GM12892 (cell line): Measurements from ENCODE around the gene MCM9.

Experiments
- DNase-seq: peaks from one replicate; pipeline ENCODE4 v3.0.0; 2011; ENCODE audit not compliant: insufficient read length
- FAIRE-seq: peaks from 2 replicates; lab custom pipeline; 2011; peaks lifted over from hg19 to GRCh38; lab: Jason Lieb, UNC
- POLR2A ChIP-seq: IDR thresholded peaks from 2 replicates; pipeline ENCODE4 v1.6.1; 2011; ENCODE audit warnings: low read depth, low read length, control low read depth
- POLR2AphosphoS5 ChIP-seq: IDR thresholded peaks from 2 replicates; pipeline ENCODE4 v1.6.1; 2011; ENCODE audit warnings: low read depth, low read length, control low read depth
- TAF1 ChIP-seq: IDR thresholded peaks from 2 replicates; pipeline ENCODE4 v1.6.1; 2011; ENCODE audit warnings: low read depth, mild to moderate bottlenecking, control low read depth, low read length, borderline replicate concordance

Gene MCM9

DNA sequence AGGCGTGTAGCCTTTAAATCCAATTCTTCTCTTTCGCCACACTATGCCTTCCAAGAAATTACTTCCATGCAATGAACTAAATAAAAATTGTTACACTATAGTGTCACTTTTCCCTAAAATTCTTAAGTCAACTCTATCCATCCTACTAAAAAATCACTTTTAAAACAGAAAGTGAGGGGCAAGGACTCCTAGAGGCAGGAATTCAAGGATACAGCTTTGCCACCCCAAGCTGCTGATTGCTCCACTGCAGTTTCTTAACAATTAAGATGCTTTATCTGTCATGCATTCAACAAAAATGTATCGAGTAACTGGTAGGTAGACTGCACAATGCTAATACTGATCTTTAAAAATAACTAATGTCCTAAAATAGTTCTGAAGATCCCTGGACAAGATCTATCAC is 4.3 kb downstream of the MCM9 start:
- DNase-seq (no peak), FAIRE-seq (no peak)
- no peak for TF ChIP-seq POLR2AphosphoS5
- no peak for TF ChIP-seq TAF1
- no peak for TF ChIP-seq POLR2A

DNA sequence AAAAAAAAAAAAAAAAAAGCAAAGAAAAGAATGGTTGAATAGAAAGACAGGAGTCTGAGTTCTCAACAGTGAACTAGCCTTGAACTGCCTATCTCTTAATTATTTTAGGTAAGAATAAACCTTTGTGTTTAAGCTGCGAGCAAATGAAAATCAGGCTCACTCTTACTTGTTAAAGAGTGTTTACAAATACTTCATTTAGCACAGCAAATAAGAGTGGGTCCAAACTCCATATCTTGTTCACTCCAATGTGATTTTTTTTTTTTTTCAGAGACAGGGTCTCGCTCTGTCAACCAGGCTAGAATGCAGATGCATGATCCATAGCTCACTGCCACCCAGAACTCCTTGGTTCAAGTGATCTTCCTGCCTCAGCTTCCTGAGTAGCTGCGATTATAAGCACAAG is 11.9 kb downstream of the MCM9 start:
- DNase-seq (no peak), FAIRE-seq (no peak)
- no peak for TF ChIP-seq TAF1
- no peak for TF ChIP-seq POLR2A
- no peak for TF ChIP-seq POLR2AphosphoS5

DNA sequence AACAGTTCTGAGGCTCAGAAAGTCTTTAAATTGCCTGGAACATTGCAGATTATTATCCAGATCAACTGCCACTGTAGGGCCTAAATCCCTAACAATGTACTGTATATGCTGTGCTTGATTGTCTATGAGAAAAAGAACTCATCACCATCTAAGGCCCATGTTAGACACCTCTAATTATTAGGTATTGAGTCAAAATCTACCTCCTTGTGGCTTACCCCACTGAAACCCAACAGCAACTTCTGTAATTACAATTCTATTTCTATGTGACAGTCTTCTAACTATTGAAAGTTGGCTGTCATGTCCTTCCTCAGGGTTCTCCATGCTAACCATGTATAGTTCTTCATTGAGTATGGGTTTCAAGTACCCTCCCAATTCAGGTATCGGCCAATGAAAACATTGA is 13.9 kb downstream of the MCM9 start:
- FAIRE-seq (peak; percentile 48), DNase-seq (no peak)
- TF ChIP-seq POLR2AphosphoS5 (no peak), TAF1 (no peak), POLR2A (no peak)

DNA sequence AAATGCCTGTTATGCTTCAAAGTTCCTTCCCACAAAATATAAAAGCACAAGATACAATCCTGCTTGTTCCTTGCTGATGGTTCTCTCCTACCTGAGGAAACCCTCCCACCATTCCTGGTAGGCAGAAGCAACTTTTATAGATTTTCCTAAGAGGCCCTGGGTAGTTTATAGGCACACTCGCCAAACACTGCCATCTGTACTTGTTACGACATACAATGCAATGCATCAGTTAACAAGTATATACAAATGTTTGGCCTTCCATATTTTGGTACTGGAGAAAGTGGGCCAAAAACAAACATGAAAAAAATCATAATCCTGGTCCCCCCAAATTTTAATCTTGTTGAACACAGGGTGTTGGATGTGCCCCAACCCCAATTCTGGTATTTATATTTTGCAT is 16.6 kb downstream of the MCM9 start:
- TF ChIP-seq POLR2AphosphoS5 (no peak), POLR2A (no peak), TAF1 (no peak)
- FAIRE-seq: no peak
- no peak for DNase-seq

DNA sequence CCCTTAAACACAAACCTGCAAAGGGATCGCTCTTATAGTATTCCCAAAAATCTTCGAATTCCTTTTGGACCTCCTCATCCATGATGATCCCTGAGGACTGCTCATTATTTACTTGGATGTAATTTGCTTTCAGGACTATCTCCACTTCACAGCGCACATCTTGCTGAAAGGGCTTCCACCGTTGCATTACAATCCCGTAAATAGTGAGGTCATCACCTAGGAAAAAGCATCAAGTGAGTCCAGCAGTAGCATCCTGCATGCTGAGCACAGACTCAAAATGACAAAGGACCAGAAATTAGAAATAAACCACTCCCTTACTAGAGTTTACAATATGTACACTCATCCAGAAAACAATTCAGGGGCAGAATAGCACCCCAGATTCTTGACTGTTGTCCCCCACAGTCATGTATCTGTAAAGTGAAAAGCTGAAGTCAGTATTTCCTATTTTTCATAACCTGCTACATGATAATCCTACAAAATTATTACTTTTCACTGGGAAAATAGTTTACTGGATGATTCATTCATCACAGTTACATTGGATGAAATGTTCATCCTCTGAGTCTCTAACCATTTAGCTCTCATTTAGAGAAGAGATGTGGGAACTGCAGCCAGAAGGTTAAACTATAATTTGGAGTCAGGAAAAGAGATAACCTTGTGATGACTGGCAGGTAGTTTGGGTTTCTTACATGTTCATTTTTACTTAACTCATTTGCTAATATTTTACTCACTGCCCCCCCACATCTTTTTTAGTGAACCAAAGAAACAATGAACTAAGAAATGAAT is 17.2 kb downstream of the MCM9 start:
- TF ChIP-seq TAF1: no peak
- TF ChIP-seq POLR2A: no peak
- no peak for TF ChIP-seq POLR2AphosphoS5
- no peak for DNase-seq
- no peak for FAIRE-seq

DNA sequence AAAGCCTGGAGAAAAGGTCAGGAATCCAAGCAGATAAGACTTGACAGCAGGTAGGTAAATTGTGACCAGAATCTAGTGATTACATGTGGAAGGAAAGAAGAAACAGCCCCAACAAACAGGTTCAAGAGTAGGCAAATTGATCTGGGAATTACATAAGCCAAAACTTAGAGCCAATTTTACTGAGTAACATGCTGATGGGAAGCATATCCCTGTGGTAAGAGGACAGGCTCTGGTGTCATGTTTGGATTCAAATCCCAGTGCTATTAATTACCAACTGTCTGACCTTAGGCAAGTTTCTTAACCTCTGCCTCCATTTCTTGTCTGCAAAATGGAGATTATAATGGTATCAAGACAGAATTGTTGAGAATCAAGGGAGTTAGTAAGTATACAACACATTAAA is 20.4 kb downstream of the MCM9 start:
- no peak for FAIRE-seq
- no peak for DNase-seq
- TF ChIP-seq POLR2AphosphoS5 (no peak), TAF1 (no peak), POLR2A (no peak)

DNA sequence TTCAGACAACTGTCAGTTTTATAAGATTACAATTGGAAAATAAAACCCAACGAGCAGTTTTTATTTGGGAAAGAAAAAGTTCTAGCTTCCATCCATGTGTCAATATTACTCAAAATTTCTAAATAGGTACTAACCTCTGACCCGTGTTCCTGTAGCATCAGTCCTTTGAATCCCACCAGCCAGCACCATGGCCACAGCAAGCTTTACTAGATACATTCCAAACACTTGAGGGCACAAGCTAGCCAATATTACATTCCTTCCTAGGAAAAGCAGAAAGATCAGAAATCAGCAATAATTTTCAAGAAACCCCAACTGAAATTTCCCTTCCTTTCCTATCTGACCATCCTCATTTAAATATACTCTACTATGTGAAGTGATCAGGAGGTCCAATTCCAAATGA is 21.8 kb downstream of the MCM9 start:
- DNase-seq: no peak
- TF ChIP-seq POLR2A: no peak
- no peak for TF ChIP-seq POLR2AphosphoS5
- no peak for TF ChIP-seq TAF1
- no peak for FAIRE-seq

DNA sequence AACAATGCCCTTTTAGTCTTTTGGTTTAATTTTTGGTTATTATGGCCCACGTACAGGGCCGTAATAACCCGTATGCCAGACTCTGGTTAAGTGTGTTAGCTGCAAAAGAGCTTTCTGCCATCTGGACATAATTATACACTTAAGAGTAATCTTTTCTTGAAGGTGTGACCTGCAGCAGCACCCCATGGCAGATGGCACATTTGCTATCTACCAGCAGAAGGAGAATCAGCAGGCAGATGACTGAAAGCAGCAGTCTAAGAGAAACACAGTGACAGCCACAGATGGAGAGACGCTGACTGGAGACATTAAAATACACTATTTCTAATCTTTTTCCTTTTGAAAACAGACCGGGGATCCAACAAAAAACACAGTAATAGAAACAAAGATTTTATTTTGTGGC is 22.3 kb downstream of the MCM9 start:
- no peak for DNase-seq
- TF ChIP-seq POLR2AphosphoS5: no peak
- TF ChIP-seq POLR2A: no peak
- TF ChIP-seq TAF1: no peak
- no peak for FAIRE-seq

DNA sequence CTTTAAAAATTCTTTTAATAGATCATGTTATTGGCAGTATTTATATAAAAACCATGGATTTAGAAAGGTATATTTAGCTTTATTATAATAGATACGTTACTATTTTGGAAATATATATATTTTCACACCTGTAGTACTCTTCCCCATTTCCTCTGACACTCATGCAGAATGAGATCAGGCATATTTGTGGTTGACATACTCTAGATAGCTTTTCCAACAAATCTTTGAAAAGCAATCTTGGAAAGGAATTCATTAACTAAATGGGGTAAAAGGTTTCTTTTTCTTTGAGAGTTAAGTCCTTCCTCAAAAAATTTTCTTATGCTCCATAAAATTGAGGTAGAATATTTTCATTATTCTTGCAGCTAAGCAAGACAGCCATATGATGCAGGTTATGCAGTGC is 26.5 kb downstream of the MCM9 start:
- no peak for FAIRE-seq
- TF ChIP-seq POLR2AphosphoS5 (no peak), TAF1 (no peak), POLR2A (no peak)

DNA sequence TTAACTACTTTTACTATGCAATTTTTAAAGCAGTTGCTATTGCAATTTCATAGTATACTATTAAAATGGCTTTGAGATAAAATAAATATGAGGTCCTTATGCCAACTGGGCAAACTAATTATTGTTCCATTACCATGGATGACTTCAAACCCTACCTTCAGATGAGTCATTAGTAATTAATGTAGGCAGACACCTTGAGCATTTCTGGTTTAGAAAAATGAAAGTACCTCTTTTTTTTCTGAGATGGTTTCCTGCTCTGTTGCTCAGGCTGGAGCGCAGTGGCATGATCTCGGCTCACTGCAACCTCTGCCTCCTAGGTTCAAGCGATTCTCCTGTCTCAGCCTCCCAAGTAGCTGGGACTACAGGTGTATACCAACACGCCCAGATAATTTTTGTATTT is 29.1 kb downstream of the MCM9 start:
- FAIRE-seq (no peak), DNase-seq (no peak)
- TF ChIP-seq POLR2AphosphoS5 (no peak), POLR2A (no peak), TAF1 (no peak)

More for the DNA sequence above, 26.5 kb downstream of the MCM9 start:
- DNase-seq: no peak

DNA sequence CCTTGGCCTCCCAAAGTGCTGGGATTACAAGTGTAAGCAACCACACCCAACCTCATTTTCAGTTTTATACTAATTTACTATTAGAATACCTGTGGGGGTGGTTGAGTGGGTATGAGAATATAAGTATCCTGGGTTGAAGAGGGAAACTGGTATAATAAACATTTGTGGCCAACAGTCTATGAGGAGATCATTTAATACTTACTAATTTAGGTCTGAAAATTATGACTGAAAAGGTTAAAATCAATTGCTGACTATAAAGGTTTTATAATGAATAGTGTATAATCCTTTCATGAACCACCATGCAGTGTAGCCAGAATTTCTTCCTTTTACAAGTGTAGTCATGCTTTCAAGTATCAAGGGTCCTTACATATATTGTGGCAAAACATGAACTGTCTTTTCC is 29.9 kb downstream of the MCM9 start:
- DNase-seq (no peak), FAIRE-seq (no peak)
- TF ChIP-seq TAF1 (no peak), POLR2A (no peak), POLR2AphosphoS5 (no peak)

DNA sequence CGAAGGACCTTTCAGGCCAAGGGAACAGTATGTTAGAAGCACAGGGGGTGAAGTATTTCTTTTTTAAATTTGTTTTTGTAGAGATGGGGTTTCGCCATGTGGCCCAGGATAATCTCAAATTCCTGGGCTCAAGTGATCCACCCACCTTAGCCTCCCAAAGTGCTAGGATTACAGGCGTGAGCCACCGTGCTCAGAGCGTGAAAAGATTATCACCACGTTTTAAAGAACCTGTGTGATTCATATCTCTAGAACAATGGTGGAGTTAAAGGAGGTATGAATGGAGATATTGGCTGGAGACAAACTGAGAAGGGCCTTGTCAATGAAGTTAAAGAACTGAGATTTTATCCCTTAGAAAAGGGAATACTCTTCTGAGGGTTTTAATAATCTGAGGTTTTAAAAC is 31.3 kb downstream of the MCM9 start:
- DNase-seq: no peak
- no peak for FAIRE-seq
- TF ChIP-seq POLR2A: no peak
- TF ChIP-seq TAF1: no peak
- no peak for TF ChIP-seq POLR2AphosphoS5

DNA sequence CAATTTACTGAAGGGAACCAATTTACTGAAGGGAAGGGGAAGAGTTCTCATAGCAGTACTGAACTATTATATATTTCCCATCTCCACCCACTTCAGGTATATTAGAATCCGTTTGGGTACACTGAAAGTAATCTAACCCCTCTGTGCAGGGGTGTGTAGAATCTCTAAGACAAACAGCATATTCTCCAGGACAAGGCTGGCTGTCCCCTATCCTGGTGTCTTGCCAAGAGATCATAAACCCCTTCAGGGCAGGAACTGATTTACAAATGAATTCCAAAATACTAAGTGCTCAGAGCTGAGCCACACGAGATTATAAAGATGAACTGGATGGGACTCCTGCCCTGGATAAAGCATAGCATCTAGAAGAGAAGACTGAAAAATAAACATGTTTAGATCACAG is 31.8 kb downstream of the MCM9 start:
- no peak for FAIRE-seq
- no peak for DNase-seq
- no peak for TF ChIP-seq POLR2A
- TF ChIP-seq POLR2AphosphoS5: no peak
- no peak for TF ChIP-seq TAF1
